Colonic mucosa (tissue), 4 donors: ENCODE results near the gene SLC2A9. TPM values are rescaled to one million over a fixed set of nuclear protein-coding genes. Genes with fewer than 3 reads are reported as not detected.
"Not testable (repeated sequence)": the region's sequence is repeated elsewhere in the genome, so short reads cannot be mapped to it uniquely, and the experiment has no call there.

Experiments used
- DNase-seq: peaks from one replicate; pipeline ENCODE4 v3.0.0-alpha.2; 2020
- H3K27ac ChIP-seq: fragments of 200-600 bp; one replicate; pipeline ENCODE4 v1.8.0; 2021
- H3K27me3 ChIP-seq: fragments of 200-600 bp; one replicate; pipeline ENCODE4 v1.8.0; 2021
- H3K36me3 ChIP-seq: fragments of 200-600 bp; one replicate; pipeline ENCODE4 v1.8.0; 2021
- H3K4me1 ChIP-seq: fragments of 200-600 bp; one replicate; pipeline ENCODE4 v1.8.0; 2021; ENCODE audit warnings: mild to moderate bottlenecking
- H3K4me3 ChIP-seq: fragments of 200-600 bp; one replicate; pipeline ENCODE4 v1.8.0; 2021
- H3K9ac ChIP-seq, 2 donors: one replicate each; pipeline ENCODE4 v1.7.0; 2013; ENCODE audit warnings: control low read depth in 2 of 2, low read depth in 2 of 2, low read length in 2 of 2
- H3K9me3 ChIP-seq: fragments of 200-600 bp; one replicate; pipeline ENCODE4 v1.8.0; 2021
- intact Hi-C: fragments of 100-400 bp; cut with DNase I; formaldehyde crosslinking; loops from one replicate; pipeline ENCODE4 v1.14.1; 2022
- total RNA-seq, 2 donors: library from RNA; stranded (reverse); fragmentation: NEBNext Ultra II Directional in 1 of 2; extraction: Animal tissue kit (Norgen Biotek cat#: 25700) in 1 of 2; gene quantifications; one replicate each; pipeline ENCODE4 v1.2.1, GENCODE V29; 2021
- TF ChIP-seq, protein P1 (sequence below): fragments of 200-600 bp; IDR thresholded peaks from one replicate; pipeline ENCODE4 v1.8.0; 2022; ENCODE audit warnings: antibody characterized with exemption, mild to moderate bottlenecking
- donor health status: healthy.
- donor health status: DM: no; HTN: no; CAD: no.
- donor health status: DM: no; HTN: no; CAD: no.

Gene SLC2A9
- total RNA-seq, 2 donors from 2014 or later: 4.3 to 6.8 TPM

DNA sequence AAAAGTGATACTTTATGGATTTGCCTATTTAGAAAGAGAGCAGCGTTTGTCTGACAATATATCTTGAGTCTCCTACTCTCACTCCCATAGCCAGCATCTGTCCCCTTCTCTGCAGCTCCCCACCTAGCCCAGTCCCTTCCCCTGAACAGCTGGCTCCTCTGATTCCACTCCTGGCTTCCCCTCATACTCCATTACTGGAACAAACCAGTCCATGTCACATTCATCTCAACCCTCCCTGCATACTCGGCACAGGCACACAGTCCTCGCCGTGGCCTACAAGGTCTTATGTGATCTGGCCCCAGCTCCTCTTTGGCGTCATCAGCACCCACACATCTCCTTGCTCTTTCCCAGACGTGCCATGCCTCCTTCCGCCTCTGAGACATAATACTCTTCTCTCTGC lies 36.7 kb downstream of the SLC2A9 start:
- Histone ChIP-seq H3K4me3 (no peak overlapping the region), H3K27ac (no peak overlapping the region), H3K27me3 (no peaks in the 10 kb centered on the region), H3K9ac (no peak overlapping the region), H3K4me1 (no peaks in the 10 kb centered on the region), H3K9me3 (no peaks in the 10 kb centered on the region), H3K36me3 (no peaks in the 10 kb centered on the region)
- no peak for DNase-seq
- TF ChIP-seq, protein P1, sequence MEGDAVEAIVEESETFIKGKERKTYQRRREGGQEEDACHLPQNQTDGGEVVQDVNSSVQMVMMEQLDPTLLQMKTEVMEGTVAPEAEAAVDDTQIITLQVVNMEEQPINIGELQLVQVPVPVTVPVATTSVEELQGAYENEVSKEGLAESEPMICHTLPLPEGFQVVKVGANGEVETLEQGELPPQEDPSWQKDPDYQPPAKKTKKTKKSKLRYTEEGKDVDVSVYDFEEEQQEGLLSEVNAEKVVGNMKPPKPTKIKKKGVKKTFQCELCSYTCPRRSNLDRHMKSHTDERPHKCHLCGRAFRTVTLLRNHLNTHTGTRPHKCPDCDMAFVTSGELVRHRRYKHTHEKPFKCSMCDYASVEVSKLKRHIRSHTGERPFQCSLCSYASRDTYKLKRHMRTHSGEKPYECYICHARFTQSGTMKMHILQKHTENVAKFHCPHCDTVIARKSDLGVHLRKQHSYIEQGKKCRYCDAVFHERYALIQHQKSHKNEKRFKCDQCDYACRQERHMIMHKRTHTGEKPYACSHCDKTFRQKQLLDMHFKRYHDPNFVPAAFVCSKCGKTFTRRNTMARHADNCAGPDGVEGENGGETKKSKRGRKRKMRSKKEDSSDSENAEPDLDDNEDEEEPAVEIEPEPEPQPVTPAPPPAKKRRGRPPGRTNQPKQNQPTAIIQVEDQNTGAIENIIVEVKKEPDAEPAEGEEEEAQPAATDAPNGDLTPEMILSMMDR: no peak
- intact Hi-C loops: no loop called here

DNA sequence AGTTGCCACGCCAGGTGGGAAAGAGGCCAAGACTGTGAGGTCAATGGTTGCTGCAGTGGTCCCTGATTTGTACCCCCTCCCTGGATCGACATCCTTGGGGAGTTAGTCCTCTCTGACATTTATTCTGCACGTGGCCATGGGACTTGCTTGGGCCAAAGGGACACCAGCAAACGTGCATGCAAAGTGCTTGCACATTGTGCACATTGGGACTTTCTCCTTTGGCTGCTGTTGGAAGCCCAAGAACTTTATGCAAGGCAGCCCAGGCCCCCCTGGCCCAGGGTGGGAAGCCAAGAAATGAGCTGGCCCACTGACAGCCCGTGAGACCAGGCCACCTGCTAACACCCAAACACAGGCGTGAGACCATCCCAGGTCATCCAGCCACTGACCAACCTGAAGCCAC lies 38.1 kb downstream of the SLC2A9 start:
- intact Hi-C loops: no loop called here

DNA sequence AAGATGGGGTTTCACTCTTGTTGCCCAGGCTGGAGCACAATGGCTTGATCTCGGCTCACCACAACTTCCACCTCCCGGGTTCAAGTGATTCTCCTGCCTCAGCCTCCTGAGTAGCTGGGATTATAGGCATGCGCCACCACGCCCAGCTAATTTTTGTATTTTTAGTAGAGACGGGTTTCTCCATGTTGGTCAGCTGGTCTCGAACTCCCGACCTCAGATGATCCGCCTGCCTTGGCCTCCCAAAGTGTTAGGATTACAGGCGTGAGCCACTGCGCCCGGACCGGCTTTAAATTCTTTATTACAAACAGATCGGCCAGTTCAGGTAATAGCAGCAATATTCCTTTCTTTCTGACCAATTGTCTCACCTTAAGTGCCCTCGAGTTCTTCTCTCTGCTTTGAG lies 39.4 kb downstream of the SLC2A9 start:
- DNase-seq, H3K36me3 ChIP-seq, intact Hi-C loops, H3K9ac ChIP-seq, H3K27ac ChIP-seq, H3K27me3 ChIP-seq, H3K4me1 ChIP-seq, H3K4me3 ChIP-seq, H3K9me3 ChIP-seq: not testable (repeated sequence)

More for the DNA sequence above, 38.1 kb downstream of the SLC2A9 start:
- Histone ChIP-seq H3K4me3 (no peak overlapping the region), H3K4me1 (no peaks in the 10 kb centered on the region), H3K9me3 (no peaks in the 10 kb centered on the region), H3K27ac (no peak overlapping the region), H3K36me3 (no peaks in the 10 kb centered on the region), H3K27me3 (no peaks in the 10 kb centered on the region), H3K9ac (no peak overlapping the region)
- no peak for DNase-seq
- TF ChIP-seq, protein P1: no peak

DNA sequence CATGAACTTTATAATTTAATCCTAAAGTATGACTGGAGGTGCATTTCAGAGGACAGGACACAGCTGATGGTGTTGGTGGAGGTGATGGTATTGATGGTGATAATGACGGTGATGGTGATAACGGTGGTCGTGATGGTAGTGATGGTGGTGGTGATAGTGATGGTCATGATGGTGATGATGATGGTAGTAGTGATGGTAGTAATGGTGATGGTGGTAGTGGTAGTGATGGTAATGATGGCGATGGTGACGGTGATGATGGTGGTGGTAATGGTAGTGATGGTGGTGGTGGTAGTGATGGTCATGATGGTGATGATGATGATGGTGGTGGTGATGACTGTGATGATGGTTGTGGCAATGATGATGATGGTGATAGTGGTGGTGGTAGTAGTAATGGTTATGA lies 40.4 kb downstream of the SLC2A9 start:
- H3K36me3 ChIP-seq: no peaks in the 10 kb centered on the region
- H3K9me3 ChIP-seq: no peaks in the 10 kb centered on the region
- no peak overlapping the region for H3K9ac ChIP-seq
- no peak for DNase-seq
- no peak overlapping the region for H3K27ac ChIP-seq
- H3K27me3 ChIP-seq: no peaks in the 10 kb centered on the region
- TF ChIP-seq, protein P1: no peak
- intact Hi-C loops: no loop called here
- no peaks in the 10 kb centered on the region for H3K4me1 ChIP-seq
- no peak overlapping the region for H3K4me3 ChIP-seq

DNA sequence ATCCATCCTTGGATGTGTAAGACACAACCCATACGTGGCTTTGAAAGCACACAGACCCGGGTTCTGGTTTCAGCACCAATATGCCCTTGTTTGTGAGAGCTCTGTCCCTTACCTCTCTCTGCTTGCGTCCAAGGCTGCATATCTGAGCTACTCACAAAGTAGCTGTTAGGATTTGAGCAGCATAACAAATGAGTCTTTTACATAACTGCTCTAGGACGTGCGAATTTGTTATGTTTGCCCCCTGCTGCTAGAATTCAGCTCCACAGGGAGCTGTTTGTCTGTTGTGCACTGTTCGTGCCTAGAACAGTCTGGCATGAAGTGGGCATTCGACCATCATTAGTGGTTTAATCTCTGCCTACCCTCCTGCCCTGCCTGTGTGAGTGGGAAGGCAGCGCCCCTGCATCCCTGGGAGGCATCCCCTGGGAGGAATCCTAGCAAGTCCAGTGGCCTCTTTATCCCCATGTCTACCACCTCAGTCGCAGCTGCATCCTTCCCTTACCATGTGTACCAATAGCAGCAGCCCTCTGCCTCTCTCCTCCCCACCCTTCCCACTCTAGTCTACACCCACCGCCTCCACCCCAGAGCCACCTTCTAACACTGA lies 42.1 kb downstream of the SLC2A9 start:
- Histone ChIP-seq H3K27me3 (no peaks in the 10 kb centered on the region), H3K27ac (no peak overlapping the region), H3K4me3 (no peak overlapping the region), H3K36me3 (no peaks in the 10 kb centered on the region), H3K9ac (no peak overlapping the region), H3K9me3 (no peaks in the 10 kb centered on the region), H3K4me1 (no peaks in the 10 kb centered on the region)
- TF ChIP-seq, protein P1: no peak
- intact Hi-C loops: no loop called here
- DNase-seq: no peak

DNA sequence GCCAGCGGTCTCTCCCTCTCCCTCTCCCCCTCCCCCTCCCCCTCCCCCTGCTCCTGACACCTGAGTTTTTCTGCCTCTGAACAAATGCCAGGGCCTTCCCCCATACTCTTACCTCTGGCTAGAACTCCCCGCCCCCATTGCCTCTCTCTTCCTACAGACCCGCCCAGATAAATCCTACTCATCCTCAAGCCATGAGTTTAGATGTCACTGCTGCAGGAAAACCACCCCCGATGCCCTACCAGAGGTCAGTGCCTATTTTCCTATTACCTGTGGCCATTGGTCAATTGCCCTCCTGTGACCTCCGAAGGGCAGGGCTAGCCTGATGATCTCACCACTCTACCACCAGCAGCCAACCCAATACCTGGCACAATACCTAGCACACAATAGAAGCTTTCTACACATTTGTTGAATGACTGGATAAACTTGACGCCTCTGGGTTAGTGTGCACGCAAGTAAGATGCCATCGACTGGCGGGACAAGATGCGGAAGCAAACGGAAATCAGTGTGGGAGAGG lies 43.7 kb downstream of the SLC2A9 start:
- TF ChIP-seq, protein P1: no peak
- Histone ChIP-seq H3K4me3 (no peak overlapping the region), H3K36me3 (no peaks in the 10 kb centered on the region), H3K9ac (no peak overlapping the region), H3K9me3 (no peaks in the 10 kb centered on the region), H3K27me3 (no peaks in the 10 kb centered on the region), H3K4me1 (no peaks in the 10 kb centered on the region), H3K27ac (no peak overlapping the region)
- no peak for DNase-seq
- intact Hi-C loops: no loop called here
